COLO668 (cell line): Measurements from ENCODE around the gene UQCC3.
A peak's percentile ranks its signal among the peaks of the same experiment; 100 is the strongest.
"Not testable (repeated sequence)": the region's sequence is repeated elsewhere in the genome, so short reads cannot be mapped to it uniquely, and the experiment has no call there.

Experiments
- DNase-seq: peaks from one replicate; lab custom pipeline; 2025; ENCODE audit not compliant: unreplicated experiment; lab: John Stamatoyannopoulos, UW

The UQCC3 gene

DNA sequence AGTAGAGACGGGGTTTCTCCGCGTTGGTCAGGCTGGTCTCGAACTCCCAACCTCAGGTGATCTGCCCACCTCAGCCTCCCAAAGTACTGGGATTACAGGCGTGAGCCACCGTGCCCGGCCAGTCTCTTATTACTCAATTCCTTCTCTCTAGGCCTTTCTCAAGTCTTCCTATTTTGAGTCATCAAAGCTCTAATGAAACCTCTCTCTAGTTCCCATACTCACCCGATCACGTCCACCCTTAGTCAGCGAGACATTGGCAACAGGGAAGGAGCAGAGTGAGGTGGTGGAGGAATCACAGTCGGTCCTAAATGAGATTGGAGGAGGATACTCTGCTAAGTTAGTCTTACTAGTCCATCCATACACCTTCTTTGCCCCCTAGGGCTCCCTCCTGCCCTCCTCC, 30.8 kb downstream of the UQCC3 start:
- no peak for DNase-seq

DNA sequence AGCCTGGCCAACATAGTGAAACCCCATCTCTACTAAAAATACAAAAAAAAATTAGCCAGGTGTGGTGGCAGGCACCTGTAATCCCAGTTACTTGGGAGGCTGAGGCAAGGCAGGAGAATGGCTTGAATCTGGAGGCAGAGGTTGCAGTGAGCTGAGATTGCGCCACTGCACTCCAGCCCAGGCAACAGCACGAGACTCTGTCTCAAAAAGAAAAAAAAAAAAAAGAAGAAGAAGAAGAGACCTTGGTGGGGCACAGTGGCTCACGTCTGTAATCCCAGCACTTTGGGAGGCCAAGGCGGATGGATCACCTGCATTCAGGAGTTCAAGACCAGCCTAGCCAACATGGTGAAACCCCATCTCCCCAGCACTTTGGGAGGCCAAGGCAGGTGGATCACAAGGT, 32.4 kb downstream of the UQCC3 start:
- not testable (repeated sequence) for DNase-seq

DNA sequence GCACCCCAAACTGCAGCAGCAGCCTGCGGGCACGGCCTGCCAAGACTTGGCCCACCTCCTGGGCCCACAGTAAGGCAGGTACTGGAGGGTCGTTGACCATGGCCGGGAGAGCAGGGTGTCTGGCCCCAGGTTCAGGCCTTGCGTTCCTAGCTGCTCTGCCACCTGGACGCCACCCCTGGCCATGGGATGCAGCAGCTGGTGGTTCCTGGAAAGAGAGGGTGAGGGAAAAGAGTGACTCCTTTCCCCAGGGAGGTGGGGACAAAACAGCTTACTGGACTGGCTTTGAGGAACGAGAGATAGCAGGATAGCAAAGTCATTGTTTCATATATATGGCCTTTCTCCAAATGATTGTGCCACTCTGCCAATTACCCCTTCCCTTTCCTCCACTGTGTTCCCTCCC, 33.9 kb downstream of the UQCC3 start:
- peak; percentile 44 for DNase-seq

DNA sequence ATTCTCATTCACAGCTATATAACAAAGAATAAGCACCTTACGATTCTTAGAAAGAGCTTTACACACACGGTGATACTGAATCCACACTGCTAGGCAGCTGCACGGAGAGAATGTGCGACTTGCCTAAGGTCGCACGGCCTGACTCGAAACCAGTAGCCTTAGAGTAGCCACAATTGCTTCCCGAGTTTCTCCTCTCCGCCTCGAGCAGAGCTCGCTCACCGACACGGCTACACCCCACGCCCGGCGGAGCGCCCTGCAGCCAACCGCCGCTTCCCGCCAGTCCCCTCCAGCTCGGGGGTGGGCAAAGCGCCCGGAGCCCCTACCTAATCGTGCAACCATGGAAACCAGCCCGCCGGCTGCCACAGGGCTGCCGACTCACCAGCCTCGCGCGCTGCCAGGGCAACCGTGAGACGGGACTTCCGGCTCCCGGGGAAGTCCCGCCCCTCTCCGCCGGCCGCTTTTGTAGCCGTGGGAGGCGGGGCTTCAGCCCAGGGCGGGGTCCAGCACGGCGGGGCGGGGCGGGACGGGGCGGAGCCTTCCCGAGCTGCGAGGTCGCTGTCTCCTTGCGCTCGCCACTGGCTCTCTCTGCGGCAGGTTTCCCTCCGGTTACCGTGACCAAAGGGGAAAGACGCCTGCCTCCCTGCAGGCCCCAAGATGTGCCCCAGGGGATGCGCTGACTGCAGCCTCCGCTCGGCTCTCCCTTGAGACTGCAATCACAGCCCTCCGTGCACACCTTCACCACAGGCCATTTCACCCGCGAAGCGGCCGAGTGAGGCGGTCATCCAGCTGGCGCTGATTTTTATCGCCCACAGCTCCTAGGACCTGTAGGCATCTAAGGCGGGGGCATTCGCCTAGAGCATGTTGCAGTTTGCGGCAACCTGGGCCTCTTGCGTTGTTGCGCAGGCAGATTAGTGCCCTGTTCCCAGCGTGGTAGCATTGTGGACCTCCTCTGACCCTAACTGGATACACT, 34.7 kb downstream of the UQCC3 start:
- peak; percentile 97 for DNase-seq

DNA sequence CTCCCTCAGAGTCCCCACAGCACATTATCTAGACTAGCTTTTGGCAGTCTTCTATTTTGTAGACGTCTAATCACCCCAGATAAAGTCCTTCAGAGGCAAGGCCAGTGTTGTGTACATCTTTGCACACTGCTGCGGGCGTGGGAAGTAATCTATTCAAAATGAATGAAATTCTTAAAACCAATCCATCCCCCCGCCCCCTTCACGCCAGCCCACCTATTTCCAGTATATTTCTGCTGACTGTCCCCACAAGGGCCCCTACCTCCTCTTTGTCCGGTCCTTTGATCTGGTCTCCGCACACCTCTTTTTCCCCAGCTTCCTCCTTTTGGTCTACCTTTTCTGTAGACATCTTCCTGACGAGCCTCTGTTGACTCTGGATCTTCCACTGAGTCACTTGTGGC, 35.4 kb downstream of the UQCC3 start:
- no peak for DNase-seq

DNA sequence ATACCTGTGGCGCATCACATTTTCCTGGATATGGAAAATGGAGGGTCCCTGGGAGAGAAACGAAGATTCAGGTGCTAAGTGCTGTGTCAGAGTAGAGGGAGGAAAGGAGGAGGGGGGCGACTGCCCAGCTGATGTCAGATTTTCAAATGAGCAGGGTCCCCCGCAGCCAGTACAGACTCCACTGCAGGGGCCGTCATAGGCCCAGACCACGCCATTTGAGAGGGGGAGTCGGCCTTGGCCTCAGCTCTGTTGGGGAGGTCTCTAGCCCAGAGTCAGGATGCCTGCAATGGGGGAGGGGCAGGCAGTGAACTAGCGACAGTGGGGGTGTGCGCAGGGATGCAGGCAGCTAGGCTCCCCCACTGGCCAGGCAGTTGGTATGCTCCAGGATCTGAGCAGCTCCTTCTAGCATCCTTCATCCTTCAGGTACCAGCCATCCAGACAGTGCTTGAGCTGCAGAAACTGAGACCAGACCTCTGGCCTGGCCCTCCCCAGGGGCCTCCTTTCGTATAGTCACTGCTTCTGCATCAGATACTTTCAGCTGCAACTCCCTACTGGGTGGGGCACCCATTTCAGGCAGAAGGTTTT, 35.9 kb downstream of the UQCC3 start, which contains the start of the genes BSCL2 and GNG3:
TSS of gene BSCL2 (minus strand) at position 148 of the 585 bp plus-strand sequence. CDS start 229 bp downstream, outside the sequence.
TSS of gene GNG3 (plus strand) at position 400 of the 585 bp plus-strand sequence. CDS start 620 bp downstream, outside the sequence.
- DNase-seq: peak; percentile 8

DNA sequence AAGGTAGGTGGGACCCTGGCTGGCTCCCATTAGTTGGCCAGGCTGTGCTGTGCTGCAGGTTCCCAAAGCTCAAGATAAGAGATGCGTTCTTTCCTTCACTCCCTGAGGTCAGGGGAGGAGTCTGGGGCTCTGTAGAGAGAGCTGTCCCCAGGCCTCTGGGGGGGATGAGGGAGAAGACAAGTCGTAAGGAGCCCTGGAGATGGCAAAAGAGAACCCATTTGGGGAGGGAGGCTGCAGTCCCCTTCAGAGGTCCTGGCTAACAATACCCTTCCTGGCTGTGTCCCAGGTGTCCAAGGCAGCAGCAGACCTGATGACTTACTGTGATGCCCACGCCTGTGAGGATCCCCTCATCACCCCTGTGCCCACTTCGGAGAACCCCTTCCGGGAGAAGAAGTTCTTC, 36.9 kb downstream of the UQCC3 start:
- no peak for DNase-seq

DNA sequence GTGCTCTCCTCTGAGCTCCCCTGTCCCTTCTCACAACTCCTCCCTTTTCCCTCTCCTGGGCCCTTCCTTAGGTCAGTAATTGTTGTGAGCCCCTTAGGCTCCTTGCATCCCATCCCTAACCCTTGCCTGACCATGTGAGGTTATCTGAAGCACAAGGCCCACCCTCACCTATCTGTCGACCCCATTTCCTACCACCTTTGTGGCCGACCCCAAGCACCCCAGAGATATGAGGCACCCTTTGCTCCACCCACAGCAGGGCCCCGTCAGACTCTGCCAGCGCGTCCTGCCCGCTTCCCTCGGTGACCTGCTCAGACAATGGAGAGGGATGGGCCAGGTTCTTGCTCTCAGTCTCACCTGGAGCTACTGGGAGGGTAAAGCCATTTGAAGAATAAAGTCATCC, 37.3 kb downstream of the UQCC3 start:
- peak; percentile 55 for DNase-seq

DNA sequence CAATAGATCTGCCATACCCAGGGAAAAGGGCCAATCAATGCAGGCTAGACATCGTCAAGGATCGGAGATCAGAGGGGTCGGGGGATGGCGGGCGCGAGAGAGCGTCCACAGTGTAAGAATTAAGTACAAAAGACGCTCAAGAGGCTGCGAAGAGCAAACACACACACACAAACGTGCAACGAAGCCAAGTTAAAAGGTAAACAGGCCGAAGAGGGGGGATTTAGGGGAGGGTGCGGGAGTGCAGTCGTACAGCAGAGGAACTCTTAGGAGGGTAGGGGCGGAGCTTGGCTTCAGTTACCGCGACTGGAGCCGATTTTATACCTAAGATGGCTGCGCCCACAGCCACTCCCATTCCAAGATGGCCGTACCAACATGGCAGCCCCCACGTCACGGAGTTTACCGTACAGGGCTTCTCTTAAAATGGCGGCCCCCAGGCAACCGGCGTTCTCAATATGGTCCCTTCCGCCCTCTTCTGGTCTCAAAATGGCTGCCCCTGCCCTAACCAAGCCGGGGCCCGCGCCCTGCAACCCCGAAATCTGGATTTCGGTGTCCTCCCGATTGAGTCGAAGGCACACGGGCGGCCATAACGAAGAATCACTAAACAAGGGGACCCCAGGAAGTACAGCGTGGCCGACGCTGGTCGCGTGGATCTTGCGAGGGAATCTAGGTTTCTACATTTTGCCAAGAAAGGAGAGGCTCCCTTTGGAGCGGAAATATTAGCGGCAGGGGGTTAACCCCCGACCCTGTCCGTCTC, 38.0 kb downstream of the UQCC3 start:
- DNase-seq: peak; percentile 97

DNA sequence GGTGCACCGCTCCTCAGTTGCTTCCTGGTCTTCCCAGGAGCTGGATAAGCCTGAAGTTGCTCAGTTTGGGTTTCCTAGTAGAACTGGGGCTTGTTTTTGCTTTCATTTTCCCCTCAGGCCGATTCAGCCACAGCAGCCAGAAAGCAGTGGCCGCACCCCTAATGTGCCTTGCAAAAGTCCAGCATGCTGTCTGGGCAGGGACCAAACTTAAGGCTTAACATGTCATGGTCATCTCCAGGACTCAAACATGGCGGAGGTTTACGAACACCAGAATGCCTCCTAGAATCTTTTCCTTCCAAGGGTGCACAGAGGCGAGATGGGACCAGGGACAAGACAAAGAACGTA, 38.5 kb downstream of the UQCC3 start:
- peak; percentile 37 for DNase-seq

DNA sequence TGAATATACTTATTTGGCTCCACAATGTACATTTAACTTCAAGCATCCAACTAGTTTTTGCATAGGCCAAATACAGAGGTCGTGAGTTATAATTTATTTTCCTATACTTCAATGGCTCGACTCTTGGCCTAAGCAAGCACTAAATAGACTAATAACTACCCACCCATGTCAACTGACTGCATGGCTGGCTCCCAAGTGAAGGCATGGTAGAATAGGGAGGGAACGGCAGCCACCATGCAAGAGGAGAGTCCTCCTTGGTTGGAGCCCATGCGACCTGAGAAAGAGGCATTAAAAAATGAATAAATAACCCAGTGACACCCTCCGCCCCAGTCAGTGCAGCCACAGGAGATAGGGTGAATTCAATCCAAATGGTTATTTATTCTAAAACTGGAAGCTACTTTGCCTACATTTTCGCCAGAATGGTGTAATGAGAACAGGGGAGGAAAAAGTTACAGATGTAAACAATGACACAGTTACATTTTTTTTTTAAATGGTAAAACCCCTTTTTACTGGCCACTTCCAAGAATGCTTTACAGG, 40.9 kb downstream of the UQCC3 start:
- DNase-seq: no peak

DNA sequence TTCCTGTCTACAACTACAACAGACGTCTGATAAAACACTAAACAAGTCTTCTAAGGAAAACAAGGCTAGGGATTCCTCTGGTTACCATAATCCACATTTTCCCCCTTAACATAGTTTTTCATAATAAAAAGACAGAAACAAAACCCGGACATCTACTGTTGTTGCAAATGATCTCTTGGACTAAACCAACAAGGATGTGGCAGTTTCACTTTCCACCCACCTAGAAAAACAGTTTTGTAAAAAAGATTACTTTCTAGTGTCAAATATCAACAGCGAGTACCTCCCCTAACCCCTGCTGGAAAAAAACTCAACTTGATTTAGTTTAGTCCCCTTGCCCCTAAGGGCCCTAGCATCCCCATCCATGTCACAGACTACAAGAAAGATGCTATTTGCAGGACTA, 41.4 kb downstream of the UQCC3 start:
- DNase-seq: no peak

DNA sequence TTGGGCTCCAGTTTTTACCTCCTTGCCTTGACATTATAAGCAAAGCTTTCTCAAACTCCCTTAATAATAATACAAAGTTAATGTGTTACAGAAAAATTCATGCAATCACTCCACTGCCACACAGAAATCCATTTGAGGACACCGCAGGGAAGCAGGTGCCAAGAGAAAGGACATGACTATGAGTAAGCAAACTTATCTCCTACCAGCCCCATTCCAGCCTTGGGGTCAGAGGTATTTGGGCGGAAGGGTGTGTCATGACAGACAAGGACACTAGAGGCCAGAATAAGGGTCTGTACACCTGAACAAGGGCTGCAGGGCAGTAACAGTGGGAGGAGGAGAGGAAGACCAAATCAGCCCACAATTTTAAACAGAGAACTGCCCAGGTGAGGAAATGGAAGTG, 41.9 kb downstream of the UQCC3 start:
- no peak for DNase-seq

DNA sequence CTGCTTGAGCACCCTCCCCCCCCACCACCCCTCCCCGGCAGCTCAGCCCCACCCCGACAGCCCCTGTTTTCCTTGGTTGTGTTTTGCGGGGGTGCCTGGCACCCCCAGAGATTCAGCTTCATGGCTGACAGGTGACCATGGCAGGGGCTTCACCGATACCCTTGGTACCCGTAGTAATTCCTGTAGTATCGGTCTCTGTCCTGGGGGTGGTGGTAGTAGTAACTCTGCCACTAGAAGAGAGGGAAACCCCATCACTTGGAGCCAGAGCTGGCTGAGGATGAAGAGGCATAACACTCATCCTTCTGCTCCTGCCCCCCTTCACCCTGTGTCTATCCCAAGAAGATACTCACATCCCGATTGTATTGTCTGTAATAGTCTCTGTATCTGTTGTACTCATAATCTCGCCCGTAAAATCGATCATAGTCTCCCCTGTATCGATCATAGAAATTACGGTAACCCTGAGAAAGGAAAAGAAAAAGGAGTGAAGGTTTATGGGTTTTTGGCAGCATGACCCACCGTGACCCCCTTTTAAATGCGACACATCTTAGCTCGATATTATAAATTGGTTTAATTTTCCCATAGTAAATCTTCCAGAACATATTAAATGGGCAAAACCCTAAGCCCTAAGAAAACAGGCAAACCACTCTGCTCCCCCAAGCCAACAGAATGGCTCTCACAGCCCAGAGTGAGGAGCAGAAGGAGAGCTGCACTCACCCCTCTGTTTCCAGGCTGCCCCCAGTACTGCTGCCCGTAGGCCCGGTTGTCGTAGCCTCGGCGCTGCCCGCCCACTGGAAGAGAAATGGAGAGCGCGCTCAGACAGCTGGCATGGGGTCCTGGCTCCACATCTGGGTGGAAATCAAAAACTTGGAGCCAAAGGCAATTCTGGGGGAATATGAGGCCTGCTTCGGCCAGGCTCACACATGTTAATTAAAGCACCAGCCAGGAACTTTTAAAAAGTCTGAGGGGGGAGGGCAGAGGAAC, 44.0 kb downstream of the UQCC3 start:
- no peak for DNase-seq

DNA sequence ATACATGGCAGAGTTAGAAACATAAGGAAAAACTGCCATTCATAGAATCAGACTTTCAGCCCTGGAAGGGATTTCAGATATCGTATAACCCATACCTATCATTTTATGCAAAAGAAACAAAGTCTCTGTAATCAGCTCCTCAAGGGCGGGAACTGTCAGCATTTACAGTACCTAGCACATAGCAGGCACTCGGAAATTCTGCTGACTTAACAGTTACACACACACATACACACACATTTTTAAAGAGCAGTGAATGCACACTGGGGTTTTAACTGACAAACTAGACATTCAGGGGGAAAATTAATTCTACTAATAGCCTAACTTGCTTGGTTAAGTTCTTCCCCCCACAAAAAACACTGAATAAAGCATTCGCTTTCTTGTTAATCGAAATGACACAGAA, 44.7 kb downstream of the UQCC3 start:
- no peak for DNase-seq

DNA sequence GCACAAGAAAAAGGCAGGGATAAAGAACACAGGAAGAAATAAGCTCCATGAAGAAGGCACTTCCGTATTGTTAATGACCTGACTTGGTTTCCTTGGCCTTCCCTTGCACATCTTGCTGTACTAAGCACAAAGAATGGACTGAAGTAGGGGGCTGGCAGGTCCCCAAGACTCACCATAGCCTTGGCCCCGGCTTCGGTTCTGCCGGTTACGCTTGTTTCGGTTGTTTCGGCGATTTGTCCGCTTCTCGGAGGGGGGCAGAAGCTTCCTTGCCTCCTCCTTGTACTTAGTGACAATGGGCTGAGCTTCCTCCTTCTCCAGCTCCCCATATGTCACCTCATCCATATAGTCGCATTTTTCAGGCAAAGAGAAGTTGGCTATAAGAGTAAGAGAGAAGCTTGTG, 45.3 kb downstream of the UQCC3 start:
- no peak for DNase-seq

DNA sequence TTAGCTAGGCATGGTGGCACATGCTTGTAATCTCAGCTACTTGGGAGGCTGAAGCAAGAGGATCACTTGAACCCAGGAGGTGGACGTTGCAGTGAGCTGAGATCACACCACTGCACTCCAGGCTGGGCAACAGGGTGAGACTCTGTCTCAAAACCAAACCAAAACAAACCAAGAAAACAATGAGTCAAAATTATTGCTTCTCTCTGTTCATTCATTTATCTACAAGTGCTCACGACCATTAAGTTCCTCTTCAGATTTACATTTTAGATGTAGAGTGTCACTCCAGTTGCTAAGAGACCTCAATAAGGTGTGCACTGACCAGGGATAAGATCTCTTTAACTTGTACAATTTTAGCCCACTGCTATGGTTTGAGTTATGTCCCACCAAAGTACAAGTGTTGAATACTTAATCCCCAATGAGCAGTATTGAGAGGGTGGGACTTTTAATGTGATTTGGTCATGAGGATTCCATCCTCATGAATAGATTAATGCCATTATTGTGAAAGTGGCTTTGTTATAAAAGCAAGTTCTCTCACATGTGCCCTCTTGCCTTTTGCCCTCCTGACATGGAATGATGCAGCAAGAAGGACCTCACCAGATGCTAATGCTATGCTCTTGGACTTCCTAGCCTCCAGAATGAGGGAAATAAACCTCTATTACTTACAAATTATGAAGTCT, 48.0 kb downstream of the UQCC3 start:
- DNase-seq: no peak

DNA sequence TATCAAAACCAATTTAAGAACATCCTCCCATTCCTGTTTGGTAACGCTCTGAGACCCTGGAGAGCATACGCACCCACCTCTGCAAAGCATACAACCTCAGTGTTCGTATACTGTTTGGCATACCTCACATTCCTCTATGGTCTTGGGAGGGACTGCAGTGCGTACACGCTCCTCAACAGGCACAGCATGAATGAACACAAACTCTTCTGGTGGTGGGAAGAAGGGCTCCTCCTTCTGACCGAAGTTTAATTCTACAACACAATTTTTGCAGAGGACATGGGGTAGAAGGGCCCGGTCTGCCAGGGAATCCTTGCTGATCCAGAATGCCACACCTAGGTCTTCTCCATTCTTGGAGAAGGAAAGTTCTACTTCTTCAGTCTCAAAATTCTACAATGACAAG, 50.5 kb downstream of the UQCC3 start:
- DNase-seq: no peak
